ENCODE measurements around the gene LRRTM3. TPM values are rescaled to one million over a fixed set of nuclear protein-coding genes. Genes with fewer than 3 reads are reported as not detected.

The LRRTM3 gene
- total RNA-seq, 2 experiments from 2014 or later: not detected

GRCh38 chr10:66990143-66990830 lies 64.5 kb downstream of the LRRTM3 start:
- Mint-ChIP-seq H3K4me3 (no peak overlapping the region), H3K9me3 (peaks cover 1% of the 10 kb centered on the region), H3K27me3 (no peaks in the 10 kb centered on the region), H3K27ac (no peak overlapping the region), H3K36me3 (ENCODE audit: low read depth) (no peaks in the 10 kb centered on the region), H3K4me1 (ENCODE audit: low read depth) (no peaks in the 10 kb centered on the region)
- no peak for DNase-seq
- intact Hi-C loops (cut with micrococcal nuclease): no loop called here
- no peak for ATAC-seq
- ChIA-PET POLR2A (no interaction called here), CTCF (no interaction called here)
- no peak for TF ChIP-seq CTCF (IDR thresholded peaks at IDR 0.05)

- CTCF ChIA-PET: no interaction called here
- POLR2A ChIA-PET: no interaction called here
- intact Hi-C loops (cut with micrococcal nuclease): no loop called here
- Mint-ChIP-seq H3K36me3 (ENCODE audit: low read depth) (no peaks in the 10 kb centered on the region), H3K4me1 (ENCODE audit: low read depth) (no peaks in the 10 kb centered on the region), H3K4me3 (no peak overlapping the region), H3K27me3 (no peaks in the 10 kb centered on the region), H3K9me3 (no peaks in the 10 kb centered on the region), H3K27ac (no peak overlapping the region)
- no peak for ATAC-seq
- no peak for DNase-seq
- no peak for TF ChIP-seq CTCF (IDR thresholded peaks at IDR 0.05)
These were observed 71.2 kb downstream of the LRRTM3 start for GRCh38 chr10:66996996-66997395.

- Mint-ChIP-seq H3K4me3 (no peak overlapping the region), H3K4me1 (ENCODE audit: low read depth) (no peaks in the 10 kb centered on the region), H3K27me3 (no peaks in the 10 kb centered on the region), H3K9me3 (no peaks in the 10 kb centered on the region), H3K36me3 (ENCODE audit: low read depth) (no peaks in the 10 kb centered on the region), H3K27ac (no peak overlapping the region)
- DNase-seq: no peak
- CTCF ChIA-PET: no interaction called here
- intact Hi-C loops (cut with micrococcal nuclease): no loop called here
- POLR2A ChIA-PET: no interaction called here
- no peak for ATAC-seq
- no peak for TF ChIP-seq CTCF (IDR thresholded peaks at IDR 0.05)
These were observed 74.1 kb downstream of the LRRTM3 start for GRCh38 chr10:66999762-67000545.

- ChIA-PET CTCF (no interaction called here), POLR2A (no interaction called here)
- Mint-ChIP-seq H3K27me3 (no peaks in the 10 kb centered on the region), H3K4me3 (no peak overlapping the region), H3K4me1 (ENCODE audit: low read depth) (no peaks in the 10 kb centered on the region), H3K9me3 (no peaks in the 10 kb centered on the region), H3K36me3 (ENCODE audit: low read depth) (no peaks in the 10 kb centered on the region), H3K27ac (no peak overlapping the region)
- TF ChIP-seq CTCF (IDR thresholded peaks at IDR 0.05): no peak
- no peak for DNase-seq
- ATAC-seq: no peak
- intact Hi-C loops (cut with micrococcal nuclease): no loop called here
These were observed 78.9 kb downstream of the LRRTM3 start for GRCh38 chr10:67004690-67005089.

- no peak for DNase-seq
- ChIA-PET CTCF (no interaction called here), POLR2A (no interaction called here)
- ATAC-seq: no peak
- no peak overlapping the region for H3K27ac Mint-ChIP-seq
- TF ChIP-seq CTCF (IDR thresholded peaks at IDR 0.05): no peak
- no peaks in the 10 kb centered on the region for H3K36me3 Mint-ChIP-seq (ENCODE audit: low read depth)
- intact Hi-C loops (cut with micrococcal nuclease): no loop called here
- no peak overlapping the region for H3K4me3 Mint-ChIP-seq
- no peaks in the 10 kb centered on the region for H3K27me3 Mint-ChIP-seq
- H3K9me3 Mint-ChIP-seq: peaks cover 3% of the 10 kb centered on the region
- H3K4me1 Mint-ChIP-seq (ENCODE audit: low read depth): no peaks in the 10 kb centered on the region
These were observed 80.1 kb downstream of the LRRTM3 start for GRCh38 chr10:67005981-67006380.

Data from activated CD8-positive, alpha-beta T cell treated with anti-CD3 and anti-CD28 coated beads for 36 hours (primary cell).